ENCODE results near the gene UBE2Z. TPM values are rescaled to one million over a fixed set of nuclear protein-coding genes. Genes with fewer than 3 reads are reported as not detected.

The UBE2Z gene
- total and polyA plus RNA-seq, 2 of the 8 experiments (the other 6 are each of a cell fraction or from before 2014, with no cell fraction given): 73.4 to 75.9 TPM

- Histone ChIP-seq H3K4me3 (ENCODE audit: extremely low read depth in 1 of 4, insufficient read depth in 2 of 4, low read depth in 3 of 4, low read length in 4 of 4) (no peak overlapping the region), H3K18ac (ENCODE audit: extremely low read depth, low read length) (no peak overlapping the region), H4K8ac (ENCODE audit: extremely low read depth, insufficient read depth, low read length) (no peak overlapping the region), H3K23ac (ENCODE audit: insufficient read length) (no peak overlapping the region), H3K79me1 (ENCODE audit: low read depth, low read length) (no peaks in the 10 kb centered on the region), H2AK5ac (ENCODE audit: low read depth, low read length) (no peak overlapping the region), H3K27ac (ENCODE audit: low read depth, low read length) (no peak overlapping the region), H4K91ac (replicated peaks; ENCODE audit: insufficient read length, low read length) (no peak overlapping the region), H2BK5ac (ENCODE audit: low read depth, low read length) (no peak overlapping the region), H3K27me3 (replicated peaks in 1 of 4; ENCODE audit: control insufficient read depth in 3 of 4, extremely low read depth in 1 of 4, insufficient read depth in 3 of 4, low read length in 3 of 4) (no peaks in the 10 kb centered on the region), H3K79me2 (ENCODE audit: control insufficient read depth in 1 of 2, insufficient read depth in 2 of 2, low read length in 2 of 2) (no peaks in the 10 kb centered on the region), H2BK120ac (replicated peaks; ENCODE audit: low read depth, low read length) (no peak overlapping the region), H3K36me3 (ENCODE audit: control insufficient read depth in 2 of 4, insufficient read depth in 4 of 4, low read length in 3 of 4) (no peaks in the 10 kb centered on the region), H3K4ac (replicated peaks; ENCODE audit: insufficient read length, low read depth, low read length) (no peak overlapping the region), H3K9ac (replicated peaks in 1 of 4; ENCODE audit: extremely low read depth in 1 of 4, low read depth in 3 of 4, low read length in 3 of 4) (no peak overlapping the region), H4K5ac (ENCODE audit: insufficient read length, low read depth, low read length) (no peak overlapping the region), H4K20me1 (replicated peaks in 1 of 2; ENCODE audit: control insufficient read depth in 1 of 2, insufficient read depth in 2 of 2, low read length in 2 of 2) (peaks cover 0 to 1% of the 10 kb centered on the region in 2 experiments), H3K14ac (ENCODE audit: insufficient read length) (no peak overlapping the region), H3K4me2 (ENCODE audit: insufficient read depth in 1 of 2, low read depth in 2 of 2, low read length in 2 of 2) (no peak overlapping the region), H3K9me3 (ENCODE audit: insufficient read depth in 2 of 2, low read depth in 1 of 2, low read length in 1 of 2) (no peaks in the 10 kb centered on the region), H3K4me1 (replicated peaks in 1 of 4; ENCODE audit: control insufficient read depth in 3 of 4, insufficient read depth in 4 of 4, low read length in 3 of 4) (no peaks in the 10 kb centered on the region; a peak in 1 of 7 replicates), H3K23me2 (ENCODE audit: low read depth, low read length) (peaks cover 5% of the 10 kb centered on the region; the same call in 1 of the 2 replicates), H2BK15ac (ENCODE audit: low read length) (no peak overlapping the region), H3K56ac (replicated peaks; ENCODE audit: insufficient read length, low read depth, low read length) (no peak overlapping the region), H2AFZ (ENCODE audit: low read length) (no peak overlapping the region), H2BK20ac (ENCODE audit: low read length) (no peak overlapping the region), H2BK12ac (ENCODE audit: low read depth, low read length) (no peak overlapping the region)
- CTCF ChIA-PET (ENCODE audit: partially characterized antibody): interaction anchor here (0.6 to 2.1 kb wide), 6 partner anchors 24 to 532 kb away, joined by 3 to 9 read pairs (median 3); no protein-coding TSS in a partner anchor
- FAIRE-seq: no peak
- DNase-seq (ENCODE audit: low read depth in 1 of 2, low spot score in 2 of 2): no peak
- WGBS, 2 experiments (ENCODE audit: extremely low coverage in 1 of 2, insufficient coverage in 1 of 2, insufficient read length in 1 of 2, insufficient replicate concordance in 2 of 2, low coverage in 1 of 2, low lambda C conversion rate in 2 of 2, missing lambda C conversion rate in 1 of 2): 78% methylated on average over 1 of the region's 1 CpG; no CpG with 5 or more reads in 1 of the 2 experiments
- POLR2A ChIA-PET (ENCODE audit: partially characterized antibody): interaction anchor here (0.7 to 8.2 kb wide), 6 partner anchors 8 to 121 kb away, joined by 3 to 93 read pairs (median 4); partner anchors contain the start of gene ATP5MC1
- TF ChIP-seq, protein P1, sequence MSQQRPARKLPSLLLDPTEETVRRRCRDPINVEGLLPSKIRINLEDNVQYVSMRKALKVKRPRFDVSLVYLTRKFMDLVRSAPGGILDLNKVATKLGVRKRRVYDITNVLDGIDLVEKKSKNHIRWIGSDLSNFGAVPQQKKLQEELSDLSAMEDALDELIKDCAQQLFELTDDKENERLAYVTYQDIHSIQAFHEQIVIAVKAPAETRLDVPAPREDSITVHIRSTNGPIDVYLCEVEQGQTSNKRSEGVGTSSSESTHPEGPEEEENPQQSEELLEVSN (IDR thresholded peaks at IDR 0.05): no peak
- TF ChIP-seq KDM5A (IDR thresholded peaks at IDR 0.05; ENCODE audit: low read length): no peak
- TF ChIP-seq YY1 (IDR thresholded peaks at IDR 0.05; ENCODE audit: low read depth, low read length): no peak
- no peak for TF ChIP-seq CEBPB (IDR thresholded peaks at IDR 0.05; ENCODE audit: low read depth, low read length)
- TF ChIP-seq SIRT6 (IDR thresholded peaks at IDR 0.05; ENCODE audit: low read length): no peak
- no peak for TF ChIP-seq NANOG (IDR thresholded peaks at IDR 0.05; ENCODE audit: insufficient read depth, low read depth, low read length, poor library complexity, severe bottlenecking)
- no peak for TF ChIP-seq SAP30 (IDR thresholded peaks at IDR 0.05; ENCODE audit: insufficient read depth, insufficient replicate concordance, low read length)
- TF ChIP-seq EZH2 (IDR thresholded peaks at IDR 0.05; ENCODE audit: low read depth, low read length, severe bottlenecking): no peak
- TF ChIP-seq CHD1 (IDR thresholded peaks at IDR 0.05; ENCODE audit: low read depth, low read length): no peak
- no peak for TF ChIP-seq TCF12 (IDR thresholded peaks at IDR 0.05; ENCODE audit: low read depth, low read length)
- no peak for TF ChIP-seq NRF1 (IDR thresholded peaks at IDR 0.05; ENCODE audit: low read depth, low read length)
- TF ChIP-seq RAD21 (IDR thresholded peaks at IDR 0.05 in 1 of 2, conservative IDR thresholded peaks at IDR 0.05 in 1 of 2; ENCODE audit: low read depth in 2 of 2, low read length in 2 of 2): no peak
These were observed 4.8 kb upstream of the UBE2Z start for GRCh38 chr17:48903401-48903800.
